GM13976 (cell line): ENCODE results near the gene ANO2.

ENCODE experiments used
- DNase-seq: peaks from one replicate; pipeline ENCODE4 v3.0.0; 2012; ENCODE audit warnings: low spot score
- CTCF ChIP-seq: IDR thresholded peaks from 2 replicates; pipeline ENCODE4 v1.5.1; 2012; ENCODE audit warnings: borderline replicate concordance, mild to moderate bottlenecking; ENCODE audit not compliant: insufficient read depth; ENCODE audit errors: extremely low read depth, missing control alignments, control extremely low read depth
- in situ Hi-C: fragments of 300-500 bp; cut with MboI; formaldehyde crosslinking; loops from one replicate; pipeline ENCODE4 v1.12.0; 2022; ENCODE audit warnings: low sequenced_read_pairs, mixed read lengths, inconsistent platforms; ENCODE audit not compliant: unreplicated experiment

ANO2 gene

GRCh38 chr12:5655120-5655519 is 289.9 kb downstream of the ANO2 start:
- in situ Hi-C loops = no loop called here

GRCh38 chr12:5654019-5654418 is 291.0 kb downstream of the ANO2 start:
- no peak for TF ChIP-seq CTCF
- in situ Hi-C loops = no loop called here
- DNase-seq = no peak

More at GRCh38 chr12:5655120-5655519, 289.9 kb downstream of the ANO2 start:
- no peak for DNase-seq
- TF ChIP-seq CTCF = no peak

GRCh38 chr12:5650829-5651461 is 294.1 kb downstream of the ANO2 start:
- in situ Hi-C loops = no loop called here
- no peak for DNase-seq
- TF ChIP-seq CTCF = no peak

- DNase-seq = no peak
- in situ Hi-C loops = no loop called here
- TF ChIP-seq CTCF = no peak
Observed at GRCh38 chr12:5650281-5650680, 294.8 kb downstream of the ANO2 start.

GRCh38 chr12:5648692-5649359 is 296.2 kb downstream of the ANO2 start:
- no peak for DNase-seq
- in situ Hi-C loops = no loop called here

GRCh38 chr12:5643266-5643665 is 301.8 kb downstream of the ANO2 start:
- no peak for DNase-seq
- in situ Hi-C loops = no loop called here
- no peak for TF ChIP-seq CTCF

More at GRCh38 chr12:5648692-5649359, 296.2 kb downstream of the ANO2 start:
- no peak for TF ChIP-seq CTCF

- no peak for TF ChIP-seq CTCF
- DNase-seq = no peak
- in situ Hi-C loops = no loop called here
Observed at GRCh38 chr12:5637698-5638097, 307.4 kb downstream of the ANO2 start.
